OCI-LY1 (cell line): ENCODE results near the gene SCML2.

Experiments
- CTCF ChIP-seq: fragments of 200-600 bp; sonication (generic), shearing (Covaris generic); IDR thresholded peaks from 2 replicates; pipeline ENCODE4 v1.5.1; 2017; ENCODE audit warnings: mild to moderate bottlenecking, antibody characterized with exemption, low read length, moderate library complexity, mixed read lengths
- EZH2 ChIP-seq: fragments of 200-600 bp; sonication (generic), shearing (Covaris generic); IDR thresholded peaks from 2 replicates; pipeline ENCODE4 v1.8.0; 2017; ENCODE audit warnings: borderline replicate concordance, mixed run types, mild to moderate bottlenecking, antibody characterized with exemption, low read length, moderate library complexity, mixed read lengths

- TF ChIP-seq CTCF (no peak), EZH2 (no peak)
These were observed 45.1 kb downstream of the SCML2 start for GRCh38 chrX:18309401-18309800.
